Psoas muscle (tissue), 8 donors: ENCODE results near the gene CAMK1D. TPM values are rescaled to one million over a fixed set of nuclear protein-coding genes. Genes with fewer than 3 reads are reported as not detected.
"Not testable (repeated sequence)": the region's sequence is repeated elsewhere in the genome, so short reads cannot be mapped to it uniquely, and the experiment has no call there.

ENCODE experiments used
- ATAC-seq, 4 donors: fragments of 200-7000 bp; cut with Tn5 transposase; one replicate each; pipeline ENCODE4 v1.9.1; 2020; ENCODE audit warnings: moderate library complexity in 3 of 4, mild to moderate bottlenecking in 2 of 4
- DNase-seq, 2 donors: peaks; one replicate each; pipeline ENCODE4 v3.0.0-alpha.2; 2020
- H3K27ac ChIP-seq: fragments of 200-600 bp; one replicate; pipeline ENCODE4 v1.8.0; 2022
- H3K27me3 ChIP-seq, 3 donors: fragments of 200-600 bp in 1 of 3; one replicate each; pipeline versions ENCODE4 v1.6.1 to v1.8.0; 2013 to 2022; ENCODE audit warnings: low read length in 2 of 3, mild to moderate bottlenecking in 2 of 3, moderate library complexity in 1 of 3; ENCODE audit not compliant: insufficient read depth in 3 of 3
- H3K36me3 ChIP-seq, 2 donors: fragments of 200-600 bp in 1 of 2; one replicate each; pipeline versions ENCODE4 v1.6.1 to v1.8.0; 2013 to 2022; ENCODE audit warnings: low read depth in 1 of 2, mild to moderate bottlenecking in 1 of 2, moderate library complexity in 1 of 2; ENCODE audit not compliant: insufficient read depth in 1 of 2
- H3K4me1 ChIP-seq: fragments of 200-600 bp; one replicate; pipeline ENCODE4 v1.8.0; 2022
- H3K4me3 ChIP-seq: fragments of 200-600 bp; one replicate; pipeline ENCODE4 v1.8.0; 2022; ENCODE audit warnings: mild to moderate bottlenecking
- H3K9me3 ChIP-seq: fragments of 200-600 bp; one replicate; pipeline ENCODE4 v1.8.0; 2022
- CTCF ChIP-seq: fragments of 200-600 bp; IDR thresholded peaks from one replicate; pipeline ENCODE4 v1.8.0; 2022; ENCODE audit warnings: antibody characterized with exemption
- WGBS, 3 donors: extraction: QIAGEN DNeasy Blood & Tissue Kit; methylation state at CpG; one replicate each; pipeline versions ENCODE4 v1.1.6 to v1.1.7; 2013; 5-methylcytosine and 5-hydroxymethylcytosine counted together
- intact Hi-C, 2 donors: fragments of 100-400 bp; cut with DNase I; formaldehyde crosslinking; loops; one replicate each; pipeline versions ENCODE4 v1.11.0 to v1.14.2; 2022
- polyA plus RNA-seq, 3 donors: library from polyadenylated mRNA; stranded (reverse); fragments of 200-250 nt; gene quantifications; one replicate each; pipeline ENCODE4 v1.2.3, GENCODE V29; 2013
- total RNA-seq, 4 donors: library from RNA; stranded (reverse); fragmentation: NEBNext Ultra II Directional in 2 of 4; extraction: Animal tissue kit (Norgen Biotek cat#: 25700) in 2 of 4; gene quantifications; one replicate each; pipeline versions ENCODE4 v1.2.1 to v1.2.4, GENCODE V29; 2021 to 2023
- donor health status: healthy with polysubstance abuse.
- donor health status: DM: no; HTN: no; CAD: no; lungs with moderate emphysema.
- donor health status: Bipolar disorder and iron deficiency.
- donor health status: healthy.
- donor health status: DM: yes; HTN: yes; CAD: no.
- donor health status: DM: no; HTN: no; CAD: no.
- donor health status: DM: no; HTN: no; CAD: no.
- donor health status: DM: yes; HTN: yes; CAD: no.

The CAMK1D gene
- total and polyA plus RNA-seq, 7 donors: 0.39 to 1.8 (median 0.53) TPM

GRCh38 chr10:12854988-12855387 is 505.6 kb downstream of the CAMK1D start:
- Histone ChIP-seq H3K27me3 (no peaks in the 10 kb centered on the region), H3K9me3 (no peaks in the 10 kb centered on the region), H3K27ac (no peak overlapping the region), H3K36me3 (no peaks in the 10 kb centered on the region), H3K4me1 (no peaks in the 10 kb centered on the region), H3K4me3 (no peak overlapping the region)
- ATAC-seq (no peak), DNase-seq (no peak)
- 36 to 92% (median 43%) methylated on average over 2 of the region's 2 CpGs for WGBS, 3 donors
- no peak for TF ChIP-seq CTCF
- intact Hi-C loops: no loop called here

GRCh38 chr10:12862459-12862858 is 513.1 kb downstream of the CAMK1D start:
- TF ChIP-seq CTCF: no peak
- H3K9me3 ChIP-seq: no peaks in the 10 kb centered on the region
- no peaks in the 10 kb centered on the region for H3K27me3 ChIP-seq
- H3K36me3 ChIP-seq: no peaks in the 10 kb centered on the region
- H3K4me1 ChIP-seq: no peaks in the 10 kb centered on the region
- no peak for DNase-seq
- 30 to 41% (median 30%) methylated on average over 3 of the region's 3 CpGs for WGBS, 3 donors
- no peak overlapping the region for H3K4me3 ChIP-seq
- intact Hi-C loops: no loop called here
- ATAC-seq: no peak
- no peak overlapping the region for H3K27ac ChIP-seq

GRCh38 chr10:12865515-12865914 is 516.2 kb downstream of the CAMK1D start:
- 79 to 86% (median 86%) methylated on average over 6 of the region's 6 CpGs for WGBS, 3 donors
- H3K27me3 ChIP-seq, H3K27ac ChIP-seq, DNase-seq, H3K4me3 ChIP-seq, intact Hi-C loops, H3K4me1 ChIP-seq, H3K9me3 ChIP-seq, H3K36me3 ChIP-seq, ATAC-seq: not testable (repeated sequence)

GRCh38 chr10:12868229-12868628 is 518.9 kb downstream of the CAMK1D start:
- H3K36me3 ChIP-seq: no peaks in the 10 kb centered on the region
- H3K9me3 ChIP-seq: no peaks in the 10 kb centered on the region
- no peak for TF ChIP-seq CTCF
- no peak for DNase-seq
- intact Hi-C loops: no loop called here
- H3K27me3 ChIP-seq: no peaks in the 10 kb centered on the region
- no peaks in the 10 kb centered on the region for H3K4me1 ChIP-seq
- 73 to 78% (median 75%) methylated on average over 5 of the region's 5 CpGs for WGBS, 3 donors
- no peak overlapping the region for H3K4me3 ChIP-seq
- H3K27ac ChIP-seq: no peak overlapping the region
- ATAC-seq: no peak

- Histone ChIP-seq H3K4me3 (no peak overlapping the region), H3K4me1 (no peaks in the 10 kb centered on the region), H3K36me3 (no peaks in the 10 kb centered on the region), H3K27ac (no peak overlapping the region), H3K9me3 (no peaks in the 10 kb centered on the region), H3K27me3 (no peaks in the 10 kb centered on the region)
- ATAC-seq (no peak), DNase-seq (no peak)
- intact Hi-C loops: no loop called here
- WGBS, 3 donors: 72 to 89% (median 89%) methylated on average over 3 of the region's 3 CpGs
- no peak for TF ChIP-seq CTCF
Measured at GRCh38 chr10:12869427-12869826, 520.1 kb downstream of the CAMK1D start.
